ENCODE measurements around the gene TBX10. TPM values are rescaled to one million over a fixed set of nuclear protein-coding genes. Genes with fewer than 3 reads are reported as not detected.
"Not testable (repeated sequence)": the region's sequence is repeated elsewhere in the genome, so short reads cannot be mapped to it uniquely, and the experiment has no call there.

TBX10 gene
- polyA plus RNA-seq, 1 of the 3 experiments (the other 2 are of a cell fraction), result not detected

GRCh38 chr11:67659651-67660165 lies 20.1 kb upstream of the TBX10 start:
- H2AFZ ChIP-seq (ENCODE audit: low read depth); H3K9me2 ChIP-seq; H3K27ac ChIP-seq (ENCODE audit: low read depth in 2 of 2, low read length in 1 of 2); H3F3A ChIP-seq (replicated peaks; ENCODE audit: insufficient read depth); H4K20me1 ChIP-seq (ENCODE audit: insufficient read depth); H3K27me3 ChIP-seq (ENCODE audit: insufficient read depth); H3K9ac ChIP-seq; H3K79me2 ChIP-seq (ENCODE audit: insufficient read depth); H3K9me3 ChIP-seq; H3K4me2 ChIP-seq; H3K36me3 ChIP-seq (replicated peaks in 1 of 2; ENCODE audit: control insufficient read depth in 1 of 2, insufficient read depth in 2 of 2, low read length in 1 of 2); H3K4me3 ChIP-seq (ENCODE audit: low read depth in 2 of 2, low read length in 1 of 2); H3K4me1 ChIP-seq (ENCODE audit: control insufficient read depth in 1 of 2, insufficient read depth in 2 of 2, low read depth in 1 of 2, low read length in 1 of 2); DNase-seq; POLR2A ChIA-PET: not testable (repeated sequence)
- WGBS (ENCODE audit: low lambda C conversion rate), result 25% methylated on average over 5 of the region's 5 CpGs
- CTCF ChIA-PET, result interaction anchor here (0.6 to 21.6 kb wide), 19 partner anchors 9 to 1119 kb away, joined by 3 to 308 read pairs (median 5); partner anchors contain the start of genes ALDH3B2, NUDT8 and TBX10

DNA sequence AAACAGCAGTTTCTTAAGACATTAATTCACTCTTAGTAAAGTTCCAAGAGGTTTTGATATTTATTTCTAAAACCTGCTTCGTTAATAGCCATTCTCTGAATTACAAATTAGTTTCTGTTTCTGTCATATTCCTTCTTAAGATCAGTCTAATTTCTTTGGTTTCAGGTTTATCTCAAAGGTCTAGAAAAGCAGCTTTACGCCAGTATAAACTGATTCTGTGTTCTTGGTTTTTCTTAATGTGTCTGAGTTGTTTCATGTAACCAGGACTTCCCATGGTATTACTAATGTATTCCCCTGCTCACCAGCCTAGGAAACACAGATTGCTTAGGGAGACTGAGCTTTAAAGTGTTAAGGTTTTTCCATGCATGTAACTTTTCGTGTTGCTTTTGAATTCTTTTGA lies 17.7 kb upstream of the TBX10 start:
- H3K79me2 ChIP-seq (ENCODE audit: insufficient read depth), result no peaks in the 10 kb centered on the region
- POLR2A ChIA-PET, result interaction anchor here (1.1 kb wide), 1 partner anchor 27 kb away, joined by 3 read pairs; the partner anchor contains the start of gene NUDT8

GRCh38 chr11:67656278-67656922 lies 16.8 kb upstream of the TBX10 start:
- POLR2A ChIA-PET, result no interaction called here
- Histone ChIP-seq H3F3A (replicated peaks; ENCODE audit: insufficient read depth) (no peaks in the 10 kb centered on the region), H3K4me1 (ENCODE audit: control insufficient read depth in 1 of 2, insufficient read depth in 2 of 2, low read depth in 1 of 2, low read length in 1 of 2) (no peaks in the 10 kb centered on the region; a peak in 2 of 4 replicates), H4K20me1 (ENCODE audit: insufficient read depth) (no peaks in the 10 kb centered on the region), H2AFZ (ENCODE audit: low read depth) (no peak overlapping the region), H3K4me3 (ENCODE audit: low read depth in 2 of 2, low read length in 1 of 2) (no peak overlapping the region), H3K27me3 (ENCODE audit: insufficient read depth) (no peaks in the 10 kb centered on the region), H3K79me2 (ENCODE audit: insufficient read depth) (no peaks in the 10 kb centered on the region), H3K9ac (no peak overlapping the region), H3K9me2 (no peaks in the 10 kb centered on the region), H3K4me2 (no peak overlapping the region), H3K36me3 (replicated peaks in 1 of 2; ENCODE audit: control insufficient read depth in 1 of 2, insufficient read depth in 2 of 2, low read length in 1 of 2) (no peaks in the 10 kb centered on the region), H3K9me3 (no peaks in the 10 kb centered on the region), H3K27ac (ENCODE audit: low read depth in 2 of 2, low read length in 1 of 2) (no peak overlapping the region)
- WGBS (ENCODE audit: low lambda C conversion rate), result 20% methylated on average over 4 of the region's 4 CpGs
- no peak for DNase-seq
- CTCF ChIA-PET, result interaction anchor here (0.7 to 21.6 kb wide), 4 partner anchors 21 to 136 kb away, joined by 3 to 308 read pairs (median 4); partner anchors contain the start of genes NUDT8 and TBX10
- TF ChIP-seq MEF2A (IDR thresholded peaks at IDR 0.05; ENCODE audit: borderline replicate concordance, low read depth) (no peak), JUND (IDR thresholded peaks at IDR 0.05) (no peak), RXRA (IDR thresholded peaks at IDR 0.05; ENCODE audit: borderline replicate concordance, low read depth) (no peak), GATA2 (CRISPR knock-in tag; IDR thresholded peaks at IDR 0.05) (no peak), TEAD4 (IDR thresholded peaks at IDR 0.05; ENCODE audit: borderline replicate concordance, insufficient read depth) (no peak), TAF1 (IDR thresholded peaks at IDR 0.05; ENCODE audit: borderline replicate concordance, low read depth, low read length) (no peak), USF1 (IDR thresholded peaks at IDR 0.05; ENCODE audit: borderline replicate concordance, low read depth) (no peak), SIN3A (IDR thresholded peaks at IDR 0.05; ENCODE audit: borderline replicate concordance, low read depth, low read length) (no peak), USF2 (IDR thresholded peaks at IDR 0.05; ENCODE audit: borderline replicate concordance, low read depth, low read length) (no peak), SMC3 (IDR thresholded peaks at IDR 0.05; ENCODE audit: low read depth, low read length) (no peak)
- TF ChIP-seq, protein P1, sequence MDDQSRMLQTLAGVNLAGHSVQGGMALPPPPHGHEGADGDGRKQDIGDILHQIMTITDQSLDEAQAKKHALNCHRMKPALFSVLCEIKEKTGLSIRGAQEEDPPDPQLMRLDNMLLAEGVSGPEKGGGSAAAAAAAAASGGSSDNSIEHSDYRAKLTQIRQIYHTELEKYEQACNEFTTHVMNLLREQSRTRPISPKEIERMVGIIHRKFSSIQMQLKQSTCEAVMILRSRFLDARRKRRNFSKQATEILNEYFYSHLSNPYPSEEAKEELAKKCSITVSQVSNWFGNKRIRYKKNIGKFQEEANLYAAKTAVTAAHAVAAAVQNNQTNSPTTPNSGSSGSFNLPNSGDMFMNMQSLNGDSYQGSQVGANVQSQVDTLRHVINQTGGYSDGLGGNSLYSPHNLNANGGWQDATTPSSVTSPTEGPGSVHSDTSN (IDR thresholded peaks at IDR 0.05), result no peak

More for the DNA sequence above, 17.7 kb upstream of the TBX10 start:
- no peaks in the 10 kb centered on the region for H3F3A ChIP-seq (replicated peaks; ENCODE audit: insufficient read depth)
- DNase-seq, result no peak
- no peak overlapping the region for H3K27ac ChIP-seq (ENCODE audit: low read depth in 2 of 2, low read length in 1 of 2)
- 0 out of 2 replicates have a peak, but pooled peaks cover 5% of the 10 kb centered on the region for H3K27me3 ChIP-seq (ENCODE audit: insufficient read depth)
- H3K4me2 ChIP-seq, result no peak overlapping the region
- no peak overlapping the region for H3K9ac ChIP-seq
- no peak overlapping the region for H2AFZ ChIP-seq (ENCODE audit: low read depth)
- H3K9me3 ChIP-seq, result no peaks in the 10 kb centered on the region
- CTCF ChIA-PET, result interaction anchor here (0.7 to 21.6 kb wide), 2 partner anchors 22 to 43 kb away, joined by 3 to 308 read pairs; partner anchors contain the start of genes NUDT8 and TBX10
- H3K9me2 ChIP-seq, result no peaks in the 10 kb centered on the region
- TF ChIP-seq FOSL2 (IDR thresholded peaks at IDR 0.05; ENCODE audit: borderline replicate concordance, low read depth), result no peak
- TF ChIP-seq, protein P1 (IDR thresholded peaks at IDR 0.05), result no peak
- TF ChIP-seq SIN3A (IDR thresholded peaks at IDR 0.05; ENCODE audit: borderline replicate concordance, low read depth, low read length), result no peak
- TF ChIP-seq SMC3 (IDR thresholded peaks at IDR 0.05; ENCODE audit: low read depth, low read length), result no peak
- no peak for TF ChIP-seq NFIC (IDR thresholded peaks at IDR 0.05; ENCODE audit: borderline replicate concordance)
- no peak for TF ChIP-seq EZH2phosphoT487 (IDR thresholded peaks at IDR 0.05; ENCODE audit: borderline replicate concordance, low read depth)
- H4K20me1 ChIP-seq (ENCODE audit: insufficient read depth), result no peaks in the 10 kb centered on the region
- no peaks in the 10 kb centered on the region; a peak in 2 of 4 replicates for H3K4me1 ChIP-seq (ENCODE audit: control insufficient read depth in 1 of 2, insufficient read depth in 2 of 2, low read depth in 1 of 2, low read length in 1 of 2)
- H3K36me3 ChIP-seq (replicated peaks in 1 of 2; ENCODE audit: control insufficient read depth in 1 of 2, insufficient read depth in 2 of 2, low read length in 1 of 2), result no peaks in the 10 kb centered on the region
- 23% methylated on average over 3 of the region's 3 CpGs for WGBS (ENCODE audit: low lambda C conversion rate)
- H3K4me3 ChIP-seq (ENCODE audit: low read depth in 2 of 2, low read length in 1 of 2), result no peak overlapping the region
